ENCODE results near the gene ISLR.

Gene ISLR

DNA sequence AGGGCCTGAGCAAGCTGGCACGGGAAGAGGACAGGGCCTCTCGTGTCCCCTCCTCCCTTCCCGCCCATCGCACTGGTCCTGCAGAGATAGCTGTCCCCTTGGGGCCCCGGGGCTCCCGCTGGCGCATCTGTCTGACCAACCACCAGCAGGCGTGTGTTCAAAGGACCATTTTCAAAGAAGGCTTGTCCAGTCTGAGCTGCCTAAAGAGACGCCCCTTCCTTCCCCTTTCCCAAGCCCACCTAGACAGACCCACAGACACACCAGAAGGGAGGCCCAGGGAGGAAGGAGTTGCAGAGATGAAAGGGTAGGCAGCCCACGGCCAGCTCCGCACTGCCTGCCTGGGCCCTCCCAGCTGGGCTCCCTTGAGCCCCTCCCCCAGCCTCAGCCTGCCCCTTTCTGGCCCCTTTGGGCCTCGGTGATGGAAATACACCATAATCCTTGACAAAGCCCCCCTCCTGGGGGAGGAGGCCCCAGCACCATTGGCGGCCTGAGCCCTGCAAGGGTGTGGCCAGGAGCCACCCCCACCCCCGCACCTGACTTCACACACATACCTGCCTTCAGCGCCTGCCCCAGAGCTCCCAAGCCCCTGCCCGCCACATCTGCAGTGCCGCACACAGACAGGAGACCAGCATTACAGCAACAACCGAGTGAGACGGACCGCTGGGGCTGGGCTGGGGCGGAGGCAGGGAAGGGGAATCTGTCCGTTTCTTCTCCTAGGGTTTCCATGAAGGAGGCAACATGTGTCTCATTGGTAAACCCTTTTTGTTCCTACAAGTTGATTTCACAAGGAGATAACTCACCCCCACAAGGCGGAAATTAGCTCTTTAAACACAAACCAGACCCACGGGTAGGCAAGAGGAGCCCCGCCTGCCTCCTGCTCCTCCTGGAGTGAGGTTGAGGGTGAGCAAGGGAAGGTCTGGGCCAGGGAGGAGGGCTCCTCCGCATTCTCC, 29.2 kb downstream of the ISLR start, which contains the start of gene STRA6:
STRA6 (minus strand) TSS at position 336 of the 950 bp plus-strand sequence. CDS start 520 bp downstream, outside the sequence.
- Histone ChIP-seq H3K79me1 (replicated peaks; ENCODE audit: low read length, poor library complexity, severe bottlenecking) (peaks cover 5% of the 10 kb centered on the region), H3K18ac (ENCODE audit: low read depth in 1 of 2, low read length in 2 of 2) (peak within 1 kb of the TSS; percentile 88 to 94), H2AK5ac (ENCODE audit: low read length, severe bottlenecking) (peak within 1 kb of the TSS; percentile 89), H3K4ac (ENCODE audit: low read depth in 1 of 2, low read length in 2 of 2) (peak within 1 kb of the TSS; percentile 76 to 83), H3K4me3 (ENCODE audit: insufficient read depth in 1 of 2, low read depth in 1 of 2, low read length in 2 of 2) (peak within 1 kb of the TSS in 1 of 2 experiments; percentile 17), H3K27me3 (ENCODE audit: control insufficient read depth in 1 of 2, insufficient read depth in 1 of 2, low read length in 2 of 2) (peaks cover 0 to 14% of the 10 kb centered on the region in 2 experiments), H2AFZ (ENCODE audit: low read depth, low read length) (no peak within 1 kb of the TSS), H4K91ac (ENCODE audit: low read length) (peak within 1 kb of the TSS; percentile 93), H2BK12ac (ENCODE audit: low read length in 2 of 2) (peak within 1 kb of the TSS; percentile 85 to 91), H3K4me2 (ENCODE audit: low read length, poor library complexity, severe bottlenecking) (peak within 1 kb of the TSS; percentile 39), H3K36me3 (ENCODE audit: control insufficient read depth in 1 of 2, insufficient read depth in 2 of 2, low read depth in 1 of 2, low read length in 2 of 2) (peaks cover 0 to under 1% of the 10 kb centered on the region in 2 experiments), H3K23ac (ENCODE audit: low read length in 2 of 2) (no peak within 1 kb of the TSS), H3K4me1 (ENCODE audit: control insufficient read depth, insufficient read depth, low read depth, low read length) (peaks cover 81% of the 10 kb centered on the region), H4K8ac (ENCODE audit: low read length) (peak within 1 kb of the TSS; percentile 78), H3K27ac (ENCODE audit: low read length, poor library complexity, severe bottlenecking) (peak within 1 kb of the TSS; percentile 44), H2BK5ac (ENCODE audit: low read depth, low read length, poor library complexity, severe bottlenecking) (peak within 1 kb of the TSS; percentile 61), H3K14ac (ENCODE audit: low read length in 2 of 2) (peak within 1 kb of the TSS in 1 of 2 experiments; percentile 90), H2BK120ac (ENCODE audit: low read depth, low read length) (peak within 1 kb of the TSS; percentile 84), H2BK15ac (ENCODE audit: low read depth, poor library complexity, severe bottlenecking) (peak within 1 kb of the TSS; percentile 99), H3K9ac (ENCODE audit: low read length) (no peak within 1 kb of the TSS), H3K9me3 (ENCODE audit: control insufficient read depth, low read length) (no peaks in the 10 kb centered on the region)
- 2% methylated on average over 20 of the region's 26 CpGs for WGBS
- DNase-seq: peak; percentile 94

DNA sequence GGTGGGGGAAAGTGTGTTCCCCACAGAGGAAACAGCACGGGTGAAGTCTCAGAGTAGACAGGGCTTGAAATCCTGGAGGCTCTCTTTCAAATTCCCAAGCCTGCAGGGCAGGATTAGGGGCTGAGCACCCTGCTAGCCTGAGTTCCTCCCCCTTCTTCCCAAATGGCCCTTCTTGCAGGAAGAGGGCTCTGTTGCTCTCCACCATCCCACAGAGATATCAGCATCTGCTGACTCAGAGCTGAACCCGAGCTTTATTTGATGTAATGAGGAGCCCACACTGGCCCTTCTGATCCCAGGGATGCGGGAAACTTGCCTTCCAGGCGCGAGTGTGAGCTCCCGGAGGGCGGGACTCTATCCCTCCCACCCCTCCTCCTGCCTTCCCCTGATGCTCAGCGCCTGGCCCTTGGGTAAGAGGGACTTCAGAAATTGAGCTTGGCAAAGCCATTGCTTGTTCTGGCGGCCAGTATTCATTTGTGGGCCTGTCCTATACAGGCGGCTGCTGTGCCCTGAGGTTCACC, 30.5 kb downstream of the ISLR start:
- Histone ChIP-seq H3K4me3 (ENCODE audit: insufficient read depth in 1 of 2, low read depth in 1 of 2, low read length in 2 of 2) (no peak overlapping the region), H2BK15ac (ENCODE audit: low read depth, poor library complexity, severe bottlenecking) (peak overlapping the region; percentile 75), H4K8ac (ENCODE audit: low read length) (peak overlapping the region; percentile 66), H4K91ac (ENCODE audit: low read length) (peak overlapping the region; percentile 28), H2AK5ac (ENCODE audit: low read length, severe bottlenecking) (peak overlapping the region; percentile 46), H3K4me2 (ENCODE audit: low read length, poor library complexity, severe bottlenecking) (no peak overlapping the region), H3K18ac (ENCODE audit: low read depth in 1 of 2, low read length in 2 of 2) (peak overlapping the region; percentile 67 to 94), H3K4ac (ENCODE audit: low read depth in 1 of 2, low read length in 2 of 2) (peak overlapping the region in 1 of 2 experiments; percentile 33), H3K79me1 (replicated peaks; ENCODE audit: low read length, poor library complexity, severe bottlenecking) (peaks cover 5% of the 10 kb centered on the region), H2BK12ac (ENCODE audit: low read length in 2 of 2) (peak overlapping the region; percentile 27 to 38), H3K36me3 (ENCODE audit: control insufficient read depth in 1 of 2, insufficient read depth in 2 of 2, low read depth in 1 of 2, low read length in 2 of 2) (no peaks in the 10 kb centered on the region), H3K9ac (ENCODE audit: low read length) (no peak overlapping the region), H3K27me3 (ENCODE audit: control insufficient read depth in 1 of 2, insufficient read depth in 1 of 2, low read length in 2 of 2) (peaks cover 0 to 21% of the 10 kb centered on the region in 2 experiments), H3K9me3 (ENCODE audit: control insufficient read depth, low read length) (no peaks in the 10 kb centered on the region), H2BK5ac (ENCODE audit: low read depth, low read length, poor library complexity, severe bottlenecking) (no peak overlapping the region), H3K27ac (ENCODE audit: low read length, poor library complexity, severe bottlenecking) (no peak overlapping the region), H3K4me1 (ENCODE audit: control insufficient read depth, insufficient read depth, low read depth, low read length) (peaks cover 86% of the 10 kb centered on the region), H3K14ac (ENCODE audit: low read length in 2 of 2) (no peak overlapping the region), H2AFZ (ENCODE audit: low read depth, low read length) (no peak overlapping the region), H2BK120ac (ENCODE audit: low read depth, low read length) (no peak overlapping the region), H3K23ac (ENCODE audit: low read length in 2 of 2) (no peak overlapping the region)
- WGBS: 19% methylated on average over 10 of the region's 10 CpGs
- peak; percentile 77 for DNase-seq

DNA sequence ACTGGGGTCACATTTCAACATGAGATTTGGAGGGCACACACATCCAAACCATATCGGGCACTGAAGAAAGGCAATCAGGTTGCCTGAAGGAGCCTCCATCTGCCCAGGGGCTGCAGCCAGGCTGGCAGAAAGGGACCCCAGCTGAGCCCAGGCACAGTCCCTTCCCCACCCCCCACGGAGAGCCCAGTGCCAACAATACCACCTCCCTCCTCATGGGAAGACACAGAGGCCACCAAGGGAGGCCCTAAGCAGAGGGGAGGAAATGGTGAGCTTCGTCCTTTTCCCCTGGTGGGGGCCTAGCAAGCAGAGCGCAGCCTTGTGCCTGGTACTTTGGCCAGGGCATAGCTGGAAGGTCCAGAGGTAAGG, 32.1 kb downstream of the ISLR start:
- Histone ChIP-seq H3K9me3 (ENCODE audit: control insufficient read depth, low read length) (no peaks in the 10 kb centered on the region), H3K36me3 (ENCODE audit: control insufficient read depth in 1 of 2, insufficient read depth in 2 of 2, low read depth in 1 of 2, low read length in 2 of 2) (no peaks in the 10 kb centered on the region), H2BK120ac (ENCODE audit: low read depth, low read length) (no peak overlapping the region), H2BK15ac (ENCODE audit: low read depth, poor library complexity, severe bottlenecking) (no peak overlapping the region), H3K9ac (ENCODE audit: low read length) (no peak overlapping the region), H3K14ac (ENCODE audit: low read length in 2 of 2) (no peak overlapping the region), H3K27me3 (ENCODE audit: control insufficient read depth in 1 of 2, insufficient read depth in 1 of 2, low read length in 2 of 2) (peaks cover 0 to 21% of the 10 kb centered on the region in 2 experiments), H3K4me3 (ENCODE audit: insufficient read depth in 1 of 2, low read depth in 1 of 2, low read length in 2 of 2) (no peak overlapping the region), H2AFZ (ENCODE audit: low read depth, low read length) (no peak overlapping the region), H4K8ac (ENCODE audit: low read length) (no peak overlapping the region), H2AK5ac (ENCODE audit: low read length, severe bottlenecking) (peak overlapping the region; percentile 66), H3K4me1 (ENCODE audit: control insufficient read depth, insufficient read depth, low read depth, low read length) (peaks cover 83% of the 10 kb centered on the region), H4K91ac (ENCODE audit: low read length) (no peak overlapping the region), H3K4ac (ENCODE audit: low read depth in 1 of 2, low read length in 2 of 2) (no peak overlapping the region), H3K23ac (ENCODE audit: low read length in 2 of 2) (no peak overlapping the region), H3K18ac (ENCODE audit: low read depth in 1 of 2, low read length in 2 of 2) (no peak overlapping the region), H3K27ac (ENCODE audit: low read length, poor library complexity, severe bottlenecking) (no peak overlapping the region), H2BK12ac (ENCODE audit: low read length in 2 of 2) (peak overlapping the region in 1 of 2 experiments; percentile 0), H3K4me2 (ENCODE audit: low read length, poor library complexity, severe bottlenecking) (no peak overlapping the region), H2BK5ac (ENCODE audit: low read depth, low read length, poor library complexity, severe bottlenecking) (no peak overlapping the region), H3K79me1 (replicated peaks; ENCODE audit: low read length, poor library complexity, severe bottlenecking) (peaks cover 3% of the 10 kb centered on the region)
- DNase-seq: no peak
- WGBS: 92% methylated on average over 4 of the region's 4 CpGs

DNA sequence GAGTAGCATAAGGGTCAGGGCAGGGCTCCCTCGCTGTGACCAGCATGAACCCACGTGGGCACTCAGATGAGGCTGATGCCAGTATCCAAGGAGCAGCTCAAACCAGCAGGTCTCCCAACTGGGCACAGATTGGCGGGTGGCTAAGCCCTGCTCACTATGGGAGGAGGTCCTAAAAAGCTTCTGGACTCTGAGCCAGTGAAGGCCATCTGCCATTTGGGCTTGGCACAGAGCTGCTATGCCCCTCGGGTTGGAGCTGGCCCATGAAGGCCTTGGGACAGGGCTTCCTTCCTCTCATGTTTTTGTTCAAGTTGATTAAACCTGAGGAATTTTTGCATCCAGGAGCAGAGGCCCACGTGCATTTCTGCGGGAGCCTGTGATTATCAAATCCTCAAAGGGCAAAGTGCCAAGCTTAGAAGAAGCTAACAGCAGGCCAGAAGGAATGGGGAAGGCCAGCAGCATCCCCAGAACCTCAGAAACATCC, 33.3 kb downstream of the ISLR start:
- WGBS: 79% methylated on average over 6 of the region's 6 CpGs
- H3K9ac ChIP-seq (ENCODE audit: low read length): no peak overlapping the region
- H2AK5ac ChIP-seq (ENCODE audit: low read length, severe bottlenecking): peak overlapping the region; percentile 66
- H3K27me3 ChIP-seq (ENCODE audit: control insufficient read depth in 1 of 2, insufficient read depth in 1 of 2, low read length in 2 of 2): peaks cover 0 to 21% of the 10 kb centered on the region in 2 experiments
- no peak overlapping the region for H2BK12ac ChIP-seq (ENCODE audit: low read length in 2 of 2)
- peak overlapping the region; percentile 11 for H2BK120ac ChIP-seq (ENCODE audit: low read depth, low read length)
- H4K91ac ChIP-seq (ENCODE audit: low read length): peak overlapping the region; percentile 11
- H2BK15ac ChIP-seq (ENCODE audit: low read depth, poor library complexity, severe bottlenecking): no peak overlapping the region
- H3K79me1 ChIP-seq (replicated peaks; ENCODE audit: low read length, poor library complexity, severe bottlenecking): peaks cover 2% of the 10 kb centered on the region
- no peak overlapping the region for H3K4me2 ChIP-seq (ENCODE audit: low read length, poor library complexity, severe bottlenecking)
- H3K18ac ChIP-seq (ENCODE audit: low read depth in 1 of 2, low read length in 2 of 2): no peak overlapping the region
- no peak overlapping the region for H3K4me3 ChIP-seq (ENCODE audit: insufficient read depth in 1 of 2, low read depth in 1 of 2, low read length in 2 of 2)
- H3K27ac ChIP-seq (ENCODE audit: low read length, poor library complexity, severe bottlenecking): peak overlapping the region; percentile 82
- H3K36me3 ChIP-seq (ENCODE audit: control insufficient read depth in 1 of 2, insufficient read depth in 2 of 2, low read depth in 1 of 2, low read length in 2 of 2): no peaks in the 10 kb centered on the region
- no peak overlapping the region for H3K23ac ChIP-seq (ENCODE audit: low read length in 2 of 2)
- peak overlapping the region; percentile 36 for H2BK5ac ChIP-seq (ENCODE audit: low read depth, low read length, poor library complexity, severe bottlenecking)
- DNase-seq: no peak
- no peak overlapping the region for H3K4ac ChIP-seq (ENCODE audit: low read depth in 1 of 2, low read length in 2 of 2)
- H4K8ac ChIP-seq (ENCODE audit: low read length): no peak overlapping the region
- H3K9me3 ChIP-seq (ENCODE audit: control insufficient read depth, low read length): no peaks in the 10 kb centered on the region
- peaks cover 71% of the 10 kb centered on the region for H3K4me1 ChIP-seq (ENCODE audit: control insufficient read depth, insufficient read depth, low read depth, low read length)
- H2AFZ ChIP-seq (ENCODE audit: low read depth, low read length): no peak overlapping the region
- no peak overlapping the region for H3K14ac ChIP-seq (ENCODE audit: low read length in 2 of 2)
